Spleen (tissue), 7 donors: ENCODE data around the gene TSFM.

Experiments
- CTCF ChIP-seq, 11 experiments: fragments of 200-600 bp in 7 of 11; fragments of 450-650 bp in 4 of 11; sonication (generic) in 4 of 11; IDR thresholded peaks in 8 of 11; conservative IDR thresholded peaks in 3 of 11; 1 replicate in 7 of 11; 2 replicates in 4 of 11; pipeline versions ENCODE4 v1.4.0 to v1.8.0; 2016 to 2021; ENCODE audit warnings: antibody characterized with exemption in 11 of 11, inconsistent platforms in 4 of 11, mild to moderate bottlenecking in 1 of 11
- POLR2A ChIP-seq, 3 donors: fragments of 450-650 bp; IDR thresholded peaks; one replicate each; pipeline ENCODE4 v1.5.1; 2017; ENCODE audit warnings: antibody characterized with exemption in 3 of 3, mild to moderate bottlenecking in 1 of 3
- POLR2AphosphoS5 ChIP-seq, 3 donors: sonication (generic); formaldehyde crosslinking; IDR thresholded peaks; one replicate each; pipeline ENCODE4 v1.5.1; 2017; ENCODE audit warnings: antibody characterized with exemption in 3 of 3
- donor health status: DM: no; HTN: no; CAD: no; lungs with moderate emphysema.
- donor health status: DM: no; HTN: no; CAD: no.
- donor health status: DM: no; HTN: no; CAD: no.

- TF ChIP-seq CTCF (IDR thresholded peaks at IDR 0.05 in 8 of 11, conservative IDR thresholded peaks at IDR 0.05 in 3 of 11), result peak in 10 of 11 experiments; percentile 51 to 86 (median 74)
- peak; percentile 44 to 60 (median 51) for TF ChIP-seq POLR2AphosphoS5 (IDR thresholded peaks at IDR 0.05)
- no peak for TF ChIP-seq POLR2A (IDR thresholded peaks at IDR 0.05)
Measured at GRCh38 chr12:57756406-57757341, 25.9 kb upstream of the TSFM start.
